ENCODE measurements around the gene DCLK2. TPM values are rescaled to one million over a fixed set of nuclear protein-coding genes. Genes with fewer than 3 reads are reported as not detected.

Gene DCLK2
- total and polyA plus RNA-seq, 2 experiments from 2014 or later = 3.2 to 4.8 TPM

DNA sequence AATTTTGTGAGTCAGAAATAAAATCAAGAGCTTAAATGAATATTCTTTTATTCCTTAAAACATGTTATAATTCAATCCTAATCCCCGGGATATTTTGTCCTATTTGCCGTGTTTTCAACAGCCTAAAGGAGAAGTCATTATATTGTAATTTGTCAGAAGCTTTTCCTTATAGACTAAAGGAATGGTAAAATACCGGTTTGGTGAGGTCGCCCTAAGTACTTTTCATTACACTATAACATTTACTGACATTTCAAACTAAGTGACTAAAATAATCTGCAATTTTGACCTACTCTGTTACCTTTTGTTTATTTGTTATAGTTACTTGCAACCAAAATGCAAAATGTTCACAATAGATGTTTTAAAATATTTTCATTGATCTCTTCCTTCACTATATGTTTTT, 8.8 kb downstream of the DCLK2 start:
- TF ChIP-seq, protein P1, sequence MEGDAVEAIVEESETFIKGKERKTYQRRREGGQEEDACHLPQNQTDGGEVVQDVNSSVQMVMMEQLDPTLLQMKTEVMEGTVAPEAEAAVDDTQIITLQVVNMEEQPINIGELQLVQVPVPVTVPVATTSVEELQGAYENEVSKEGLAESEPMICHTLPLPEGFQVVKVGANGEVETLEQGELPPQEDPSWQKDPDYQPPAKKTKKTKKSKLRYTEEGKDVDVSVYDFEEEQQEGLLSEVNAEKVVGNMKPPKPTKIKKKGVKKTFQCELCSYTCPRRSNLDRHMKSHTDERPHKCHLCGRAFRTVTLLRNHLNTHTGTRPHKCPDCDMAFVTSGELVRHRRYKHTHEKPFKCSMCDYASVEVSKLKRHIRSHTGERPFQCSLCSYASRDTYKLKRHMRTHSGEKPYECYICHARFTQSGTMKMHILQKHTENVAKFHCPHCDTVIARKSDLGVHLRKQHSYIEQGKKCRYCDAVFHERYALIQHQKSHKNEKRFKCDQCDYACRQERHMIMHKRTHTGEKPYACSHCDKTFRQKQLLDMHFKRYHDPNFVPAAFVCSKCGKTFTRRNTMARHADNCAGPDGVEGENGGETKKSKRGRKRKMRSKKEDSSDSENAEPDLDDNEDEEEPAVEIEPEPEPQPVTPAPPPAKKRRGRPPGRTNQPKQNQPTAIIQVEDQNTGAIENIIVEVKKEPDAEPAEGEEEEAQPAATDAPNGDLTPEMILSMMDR (IDR thresholded peaks at IDR 0.05; ENCODE audit: low read depth, low read length) = no peak
- no peak overlapping the region for H3K4me3 ChIP-seq
- no peak for DNase-seq (ENCODE audit: low read depth in 1 of 2, low spot score in 1 of 2)
- no peaks in the 10 kb centered on the region for H3K9me3 ChIP-seq (ENCODE audit: low read depth)
- peaks cover 19% of the 10 kb centered on the region for H3K27me3 ChIP-seq
- peaks cover 6% of the 10 kb centered on the region for H3K4me1 ChIP-seq (ENCODE audit: low read depth)
- no peak overlapping the region for H3K27ac ChIP-seq
- H3K36me3 ChIP-seq = no peaks in the 10 kb centered on the region

DNA sequence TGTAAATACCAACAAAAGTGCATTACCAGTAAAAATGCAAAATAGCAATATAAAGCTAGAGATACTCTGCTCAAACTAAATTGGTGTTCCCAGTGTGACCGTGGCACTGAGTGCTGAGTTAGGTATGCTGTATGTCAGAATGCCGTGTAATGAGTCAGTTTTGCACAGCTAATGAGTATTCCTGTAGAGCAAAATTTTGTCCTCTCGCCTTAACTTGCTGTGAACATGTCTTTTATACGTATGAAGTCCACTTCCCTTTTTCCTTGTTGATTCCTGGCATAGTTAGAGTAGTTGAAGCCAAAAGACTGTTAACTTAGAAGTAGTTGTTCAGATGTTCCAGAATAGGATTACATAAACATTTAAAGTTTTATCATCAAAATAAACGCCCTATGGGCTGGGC, 11.5 kb downstream of the DCLK2 start:
- no peak for DNase-seq (ENCODE audit: low read depth in 1 of 2, low spot score in 1 of 2)
- H3K36me3 ChIP-seq = no peaks in the 10 kb centered on the region
- H3K27me3 ChIP-seq = no peaks in the 10 kb centered on the region
- no peak overlapping the region for H3K27ac ChIP-seq
- no peaks in the 10 kb centered on the region for H3K4me1 ChIP-seq (ENCODE audit: low read depth)
- H3K4me3 ChIP-seq = no peak overlapping the region
- TF ChIP-seq, protein P1 (IDR thresholded peaks at IDR 0.05; ENCODE audit: low read depth, low read length) = no peak
- H3K9me3 ChIP-seq (ENCODE audit: low read depth) = no peaks in the 10 kb centered on the region

DNA sequence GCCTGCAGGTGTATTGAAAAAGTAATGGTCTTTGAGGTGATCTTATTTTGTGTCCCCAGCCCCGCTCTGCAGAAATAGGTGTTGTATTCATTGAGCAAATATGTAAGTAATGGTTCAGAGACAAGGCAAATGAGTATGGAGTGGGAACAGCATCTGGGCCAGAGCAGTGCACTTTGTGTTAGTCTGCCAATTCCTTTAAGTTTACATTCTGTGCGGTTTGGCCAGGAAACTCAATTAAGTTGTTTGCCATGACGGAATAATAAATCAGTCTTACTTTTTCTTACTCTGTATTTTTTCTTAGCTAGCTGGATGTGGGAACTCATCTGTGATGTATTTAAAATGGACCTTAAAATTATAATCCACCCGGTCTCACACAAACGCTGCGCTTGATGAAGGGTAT, 12.6 kb downstream of the DCLK2 start:
- no peaks in the 10 kb centered on the region for H3K9me3 ChIP-seq (ENCODE audit: low read depth)
- DNase-seq (ENCODE audit: low read depth in 1 of 2, low spot score in 1 of 2) = no peak
- no peaks in the 10 kb centered on the region for H3K4me1 ChIP-seq (ENCODE audit: low read depth)
- H3K27me3 ChIP-seq = no peaks in the 10 kb centered on the region
- TF ChIP-seq, protein P1 (IDR thresholded peaks at IDR 0.05; ENCODE audit: low read depth, low read length) = no peak
- H3K36me3 ChIP-seq = no peaks in the 10 kb centered on the region
- H3K4me3 ChIP-seq = no peak overlapping the region
- no peak overlapping the region for H3K27ac ChIP-seq

DNA sequence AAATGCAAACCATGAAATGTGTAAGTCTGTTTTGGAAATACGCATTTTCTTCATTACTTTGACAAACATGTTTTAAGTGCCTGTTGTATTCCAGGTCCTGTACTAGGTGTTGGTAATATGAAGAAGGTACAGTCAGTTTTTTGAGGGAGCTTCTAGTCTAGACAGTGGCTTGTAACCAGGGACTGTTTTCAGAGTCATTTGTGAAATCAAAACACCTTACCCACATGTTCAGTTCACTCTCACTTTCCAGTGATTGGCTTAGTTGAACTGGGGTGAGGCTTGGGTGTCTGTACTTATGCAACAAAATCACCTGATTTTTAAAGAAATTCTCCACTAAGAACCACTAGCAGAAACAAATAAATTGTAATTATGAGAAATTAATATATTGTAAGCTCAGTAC, 16.4 kb downstream of the DCLK2 start:
- Histone ChIP-seq H3K9me3 (ENCODE audit: low read depth) (no peaks in the 10 kb centered on the region), H3K36me3 (no peaks in the 10 kb centered on the region), H3K27ac (no peak overlapping the region), H3K4me3 (no peak overlapping the region), H3K4me1 (ENCODE audit: low read depth) (no peaks in the 10 kb centered on the region), H3K27me3 (no peaks in the 10 kb centered on the region)
- DNase-seq (ENCODE audit: low read depth in 1 of 2, low spot score in 1 of 2) = no peak
- TF ChIP-seq, protein P1 (IDR thresholded peaks at IDR 0.05; ENCODE audit: low read depth, low read length) = no peak

DNA sequence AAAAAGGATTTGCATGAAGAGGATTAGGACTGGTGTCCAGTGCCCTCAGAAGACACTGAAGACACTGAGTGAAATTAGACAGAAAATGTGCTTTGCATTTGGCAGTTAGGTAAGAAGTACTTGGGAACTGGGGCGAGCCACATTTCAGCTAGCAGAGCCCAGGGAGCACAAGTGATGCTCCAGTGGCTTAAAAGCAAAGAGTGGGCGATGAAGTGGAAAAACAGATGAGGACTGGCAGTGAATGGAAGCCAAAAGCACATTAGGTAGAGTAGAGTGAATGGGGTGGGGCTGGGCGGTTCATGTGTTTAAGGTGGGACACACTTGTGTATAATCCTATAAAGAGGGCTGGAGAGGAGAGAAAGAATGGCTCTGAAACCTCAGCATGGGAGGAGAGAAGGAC, 18.4 kb downstream of the DCLK2 start:
- Histone ChIP-seq H3K36me3 (no peaks in the 10 kb centered on the region), H3K27ac (no peak overlapping the region), H3K27me3 (no peaks in the 10 kb centered on the region), H3K9me3 (ENCODE audit: low read depth) (no peaks in the 10 kb centered on the region), H3K4me1 (ENCODE audit: low read depth) (no peaks in the 10 kb centered on the region), H3K4me3 (no peak overlapping the region)
- TF ChIP-seq, protein P1 (IDR thresholded peaks at IDR 0.05; ENCODE audit: low read depth, low read length) = no peak
- no peak for DNase-seq (ENCODE audit: low read depth in 1 of 2, low spot score in 1 of 2)

DNA sequence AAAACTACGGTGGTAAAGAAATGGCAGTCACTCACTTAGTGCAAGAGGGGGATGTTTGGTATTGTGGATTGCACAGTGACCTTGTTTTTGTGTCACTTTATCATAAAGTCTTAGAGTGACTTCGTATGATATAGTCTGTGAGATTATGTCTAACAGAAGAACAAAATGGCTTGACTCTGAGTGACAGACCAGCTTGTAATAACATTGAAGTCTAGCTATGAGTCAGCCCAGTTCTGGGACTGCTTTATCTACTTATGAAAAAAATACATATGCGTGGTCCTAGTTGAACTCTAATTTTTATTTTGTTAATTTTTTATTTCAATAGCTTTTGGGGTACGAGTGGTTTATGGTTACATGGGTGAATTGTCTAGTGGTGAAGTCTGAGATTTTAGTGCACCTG, 20.0 kb downstream of the DCLK2 start:
- no peaks in the 10 kb centered on the region for H3K27me3 ChIP-seq
- H3K36me3 ChIP-seq = no peaks in the 10 kb centered on the region
- no peaks in the 10 kb centered on the region for H3K9me3 ChIP-seq (ENCODE audit: low read depth)
- peak in 1 of 2 donors; percentile 27 for DNase-seq (ENCODE audit: low read depth in 1 of 2, low spot score in 1 of 2)
- H3K4me3 ChIP-seq = no peak overlapping the region
- no peak overlapping the region for H3K27ac ChIP-seq
- TF ChIP-seq, protein P1 (IDR thresholded peaks at IDR 0.05; ENCODE audit: low read depth, low read length) = no peak
- no peaks in the 10 kb centered on the region for H3K4me1 ChIP-seq (ENCODE audit: low read depth)
